IPS-18c (cell line): ENCODE measurements around the gene MMP24.

Experiments
- H3K4me3 ChIP-seq: 2 replicates; pipeline ENCODE4 v1.7.0; 2013; ENCODE audit warnings: low read depth, mild to moderate bottlenecking, low read length, moderate library complexity; ENCODE audit not compliant: insufficient read depth
- H3K9me3 ChIP-seq: one replicate; pipeline ENCODE4 v1.6.1; 2013; ENCODE audit warnings: mild to moderate bottlenecking, low read length, moderate library complexity; ENCODE audit not compliant: control insufficient read depth, insufficient read depth

The MMP24 gene

DNA sequence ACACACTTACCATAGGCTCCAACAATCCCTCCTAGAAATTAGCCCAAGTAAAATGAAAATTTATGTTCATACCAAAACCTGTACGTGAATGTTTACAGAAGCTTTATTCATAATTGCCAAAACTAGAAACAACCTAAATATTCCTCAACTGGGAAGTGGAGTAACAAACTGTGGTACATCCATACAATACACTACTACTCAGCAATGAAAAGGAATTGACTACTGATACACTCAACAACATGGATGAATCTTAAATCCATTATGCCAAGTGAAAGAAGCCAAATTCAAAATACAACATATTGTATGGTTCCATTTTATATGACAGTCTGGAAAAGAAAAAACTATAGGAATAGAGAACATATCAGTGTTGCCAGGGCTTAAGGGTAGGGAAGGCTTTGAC lies 19.7 kb upstream of the MMP24 start:
- H3K4me3 ChIP-seq = no peak overlapping the region
- H3K9me3 ChIP-seq = no peaks in the 10 kb centered on the region

DNA sequence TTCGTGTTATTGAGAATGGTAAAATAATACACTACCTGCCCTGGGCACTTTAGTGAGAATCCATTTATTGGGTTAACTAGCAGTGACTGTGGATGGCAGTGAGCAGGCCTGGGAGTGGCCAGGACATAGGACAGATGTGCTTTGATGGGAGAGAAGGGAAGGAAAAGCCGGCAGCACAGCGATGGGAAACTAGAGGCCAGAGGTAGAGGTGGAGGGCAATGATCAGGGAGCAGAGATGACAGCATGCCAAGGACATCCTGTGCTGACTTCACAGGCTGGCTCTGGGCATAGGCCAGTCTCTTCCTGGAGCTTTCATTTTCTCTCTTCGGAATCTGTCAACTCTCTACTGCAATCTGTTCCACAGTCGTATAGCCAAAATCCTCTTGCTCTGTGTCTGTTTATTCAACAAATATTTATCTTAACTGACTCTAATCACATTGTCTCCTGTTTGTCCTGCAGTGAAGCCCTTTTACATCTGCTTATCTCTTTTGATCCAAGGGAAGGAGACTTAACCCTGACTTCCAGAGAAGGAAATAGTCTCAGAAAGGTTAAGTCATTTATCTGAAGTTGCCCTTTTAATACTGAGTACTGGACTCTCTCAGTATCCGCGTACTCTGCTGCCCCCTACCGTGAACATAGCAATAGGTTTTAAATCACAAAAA lies 18.4 kb upstream of the MMP24 start:
- H3K9me3 ChIP-seq = no peaks in the 10 kb centered on the region
- H3K4me3 ChIP-seq = no peak overlapping the region

DNA sequence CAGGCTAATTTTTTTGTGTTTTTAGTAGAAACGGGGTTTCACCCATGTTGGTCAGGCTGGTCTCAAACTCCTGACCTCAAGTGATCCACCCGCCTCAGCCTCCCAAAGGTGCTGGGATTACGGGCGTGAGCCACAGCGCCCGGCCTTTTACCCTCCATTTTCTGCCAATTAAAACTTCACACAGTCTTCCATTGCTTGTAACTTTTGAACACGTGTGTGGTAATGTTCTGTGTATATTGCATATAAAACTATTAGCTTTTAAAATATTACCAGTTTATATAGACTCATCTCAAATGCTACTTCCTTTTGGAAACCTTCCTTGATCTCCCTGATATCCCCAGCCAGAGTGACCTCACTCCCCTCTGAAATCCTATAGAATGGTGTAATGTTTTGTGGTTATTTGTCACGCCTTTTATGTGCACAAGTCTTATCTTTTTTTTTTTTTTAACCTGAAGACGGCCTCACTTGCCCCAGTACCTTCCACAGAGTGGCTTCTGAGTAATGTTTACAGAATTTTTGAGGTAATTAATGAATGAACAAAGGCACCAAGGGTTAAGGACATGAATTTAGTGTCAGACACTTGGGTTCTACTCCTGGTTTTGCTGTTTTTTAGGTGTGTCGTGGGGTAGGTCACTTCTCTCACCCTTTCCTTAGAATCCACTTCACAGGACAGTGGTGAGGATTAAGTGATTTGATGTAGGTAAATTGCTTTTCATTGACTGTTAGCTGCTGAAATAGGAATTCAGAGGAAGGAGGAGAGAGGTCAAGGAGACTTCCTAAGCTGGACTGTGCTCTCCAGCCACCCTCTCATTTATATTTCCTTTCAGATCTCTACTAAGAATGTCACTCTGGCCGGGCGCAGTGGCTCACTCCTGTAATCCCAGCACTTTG lies 11.2 kb upstream of the MMP24 start:
- Histone ChIP-seq H3K4me3 (no peak overlapping the region), H3K9me3 (no peaks in the 10 kb centered on the region)

- no peaks in the 10 kb centered on the region for H3K9me3 ChIP-seq
- H3K4me3 ChIP-seq = no peak overlapping the region
Measured at GRCh38 chr20:35216541-35216940, 9.9 kb upstream of the MMP24 start.

GRCh38 chr20:35223941-35224340 lies 2.5 kb upstream of the MMP24 start:
- Histone ChIP-seq H3K9me3 (no peaks in the 10 kb centered on the region), H3K4me3 (no peak overlapping the region)

GRCh38 chr20:35224536-35224935 lies 2.0 kb upstream of the MMP24 start:
- Histone ChIP-seq H3K9me3 (no peaks in the 10 kb centered on the region), H3K4me3 (no peak overlapping the region)

GRCh38 chr20:35225319-35226125 lies 968 bp upstream of the MMP24 start:
- Histone ChIP-seq H3K9me3 (no peaks in the 10 kb centered on the region), H3K4me3 (peak overlapping the region; percentile 44; the same call in 1 of the 2 replicates)

DNA sequence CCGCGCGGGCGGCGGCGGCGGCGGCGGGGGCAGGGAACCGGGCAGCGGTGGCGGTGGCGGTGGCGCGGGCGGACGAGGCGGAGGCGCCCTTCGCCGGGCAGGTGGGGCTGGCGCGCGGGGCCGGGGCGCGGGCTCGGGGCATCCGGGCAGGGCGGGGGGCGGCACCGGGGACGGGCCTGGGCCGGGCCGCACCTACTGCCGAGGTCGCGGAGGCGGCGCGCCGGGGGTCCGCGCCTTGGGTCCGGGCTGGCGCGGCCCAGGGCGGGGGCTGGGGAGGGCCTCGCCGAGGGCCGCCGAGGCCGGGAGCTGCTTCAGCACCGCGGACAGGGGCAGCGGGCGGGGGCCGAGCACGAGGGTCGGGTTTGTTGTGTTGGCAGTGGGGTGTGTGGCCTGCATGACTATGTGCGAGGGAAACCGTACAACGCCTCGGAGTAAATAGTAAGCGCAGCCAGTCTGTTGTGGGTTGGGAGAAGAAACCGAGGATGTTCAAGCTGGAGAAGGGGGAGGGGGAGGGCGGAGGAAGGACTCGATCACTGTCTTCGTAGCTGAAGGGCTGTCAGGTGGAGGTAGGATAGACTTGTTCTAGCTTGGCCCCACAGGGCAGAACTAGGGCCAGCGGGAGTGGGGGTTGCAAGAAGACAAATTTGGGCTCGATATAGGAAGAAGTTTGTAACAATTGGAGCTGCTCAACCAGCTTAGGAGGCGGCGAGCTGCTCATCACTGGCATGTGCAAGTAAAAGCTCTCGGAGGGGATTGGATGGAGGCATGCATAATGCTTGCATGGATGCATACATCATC lies 593 bp downstream of the MMP24 start:
- Histone ChIP-seq H3K9me3 (no peaks in the 10 kb centered on the region), H3K4me3 (peak overlapping the region; percentile 41)

DNA sequence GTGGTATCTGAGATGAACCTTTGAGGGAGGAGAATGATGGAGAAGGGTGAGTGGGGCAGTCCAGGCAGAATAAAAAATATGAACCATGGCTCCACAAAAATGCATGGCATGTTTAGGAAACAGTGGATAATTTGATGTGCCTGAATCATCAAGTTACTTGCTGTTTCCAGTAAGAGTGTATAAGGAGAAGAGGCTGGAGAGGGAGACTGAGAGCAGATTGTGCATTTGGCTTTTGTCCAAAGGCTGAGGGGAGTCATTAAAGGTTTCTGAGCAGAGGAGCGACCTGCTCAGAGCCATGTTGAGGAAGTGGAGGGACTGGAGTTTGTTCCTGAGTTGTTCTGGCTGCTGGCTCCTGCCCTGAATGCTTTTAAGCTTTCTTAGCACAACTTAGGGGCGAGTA lies 6.1 kb downstream of the MMP24 start:
- H3K9me3 ChIP-seq = no peaks in the 10 kb centered on the region
- H3K4me3 ChIP-seq = no peak overlapping the region

- Histone ChIP-seq H3K4me3 (no peak overlapping the region), H3K9me3 (no peaks in the 10 kb centered on the region)
Measured at GRCh38 chr20:35235881-35236280, 9.4 kb downstream of the MMP24 start.

DNA sequence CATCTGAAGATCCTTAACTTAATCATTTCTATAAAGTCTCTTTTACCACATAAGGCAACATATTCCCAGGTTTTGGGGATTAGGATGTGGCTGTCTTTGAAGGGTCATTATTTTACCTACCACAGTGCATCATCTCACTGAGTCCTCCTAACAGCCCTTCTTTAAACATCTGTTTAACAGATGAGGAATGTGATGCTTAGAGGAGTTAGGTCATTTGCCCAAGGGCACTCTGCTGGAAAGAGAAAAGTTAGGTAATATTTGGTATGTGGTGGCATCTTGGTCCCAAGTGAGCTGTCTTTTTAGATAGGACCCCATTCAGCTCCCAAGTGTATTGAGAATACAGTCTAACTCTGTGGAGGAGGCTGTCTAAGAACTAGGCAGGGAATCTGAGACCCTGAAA lies 11.0 kb downstream of the MMP24 start:
- Histone ChIP-seq H3K4me3 (no peak overlapping the region), H3K9me3 (no peaks in the 10 kb centered on the region)

DNA sequence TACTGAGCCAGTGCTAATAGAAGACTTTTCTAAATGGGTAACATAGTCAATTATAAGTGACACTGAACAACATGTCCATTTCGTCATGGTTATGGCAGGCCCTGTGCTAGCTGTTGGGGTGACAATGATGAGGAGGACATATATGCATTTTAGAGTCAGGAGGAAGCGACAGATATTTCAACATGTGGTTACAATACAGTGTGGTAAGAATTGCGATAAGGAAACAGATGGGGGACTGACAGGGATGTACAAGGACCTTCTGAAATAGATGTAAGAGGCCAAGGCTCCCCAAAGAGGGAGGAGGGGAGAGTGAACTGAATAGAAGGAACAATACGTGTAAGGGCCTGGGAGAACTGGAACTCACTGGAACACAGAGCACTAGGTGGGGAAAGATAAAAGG lies 11.7 kb downstream of the MMP24 start:
- no peaks in the 10 kb centered on the region for H3K9me3 ChIP-seq
- H3K4me3 ChIP-seq = no peak overlapping the region

GRCh38 chr20:35238735-35239134 lies 12.2 kb downstream of the MMP24 start:
- H3K4me3 ChIP-seq = no peak overlapping the region

DNA sequence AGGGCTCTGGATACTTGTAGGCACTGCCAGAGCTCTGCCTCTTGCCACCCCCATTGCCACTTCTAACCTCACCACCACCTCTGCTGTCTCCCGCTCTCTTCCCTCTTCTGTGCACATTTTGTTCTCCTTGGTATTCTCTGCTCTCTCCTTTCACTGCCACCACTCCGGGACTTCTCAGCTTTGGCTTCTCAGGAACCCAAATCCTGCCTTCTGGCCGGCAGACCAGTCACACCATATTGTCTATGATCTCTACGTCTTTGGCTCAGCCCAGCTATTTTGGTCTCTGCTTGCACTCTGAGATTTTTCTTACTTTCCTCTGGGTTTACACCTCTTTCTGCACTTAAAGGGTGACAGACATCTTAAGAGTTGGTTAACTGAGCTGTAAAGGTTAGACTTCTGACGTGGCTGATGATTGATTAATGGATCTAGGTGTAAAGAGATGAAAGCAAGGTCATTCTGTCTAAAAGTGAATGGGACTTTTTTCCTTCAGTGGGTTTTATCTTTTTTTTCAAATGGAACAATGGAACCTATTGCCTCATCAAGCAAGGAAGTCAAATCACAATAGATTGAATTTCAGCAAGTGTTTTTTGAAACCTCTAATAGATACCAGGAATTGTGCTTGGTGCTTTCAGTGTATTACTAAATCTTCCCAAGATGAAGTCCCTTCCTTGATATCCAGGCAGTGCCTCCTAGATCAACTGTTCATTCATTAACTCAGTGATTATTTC lies 13.8 kb downstream of the MMP24 start:
- no peak overlapping the region for H3K4me3 ChIP-seq
- H3K9me3 ChIP-seq = no peaks in the 10 kb centered on the region

More at GRCh38 chr20:35238735-35239134, 12.2 kb downstream of the MMP24 start:
- no peaks in the 10 kb centered on the region for H3K9me3 ChIP-seq

DNA sequence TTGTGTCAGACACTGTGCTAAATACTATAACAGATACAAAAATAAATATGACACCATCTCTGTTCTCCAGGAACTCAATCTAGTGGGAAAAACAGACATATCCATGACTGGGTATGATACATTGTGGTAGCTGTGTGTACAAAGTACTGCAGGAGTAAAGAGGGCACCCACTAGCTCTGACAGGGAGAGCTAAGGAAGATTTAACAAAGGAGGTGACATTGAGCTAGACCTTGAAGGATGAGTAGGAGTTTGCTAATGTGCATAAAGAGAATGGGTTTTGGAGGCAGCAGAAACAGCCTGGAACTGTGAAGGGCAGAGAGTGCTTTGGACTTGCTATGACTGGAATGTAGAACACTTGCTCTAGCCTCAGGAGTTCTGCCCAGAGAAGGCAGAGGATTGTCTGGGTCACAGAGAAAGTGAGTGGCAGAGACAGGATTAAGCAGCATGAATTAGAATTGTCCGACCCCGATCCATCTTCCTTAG lies 14.4 kb downstream of the MMP24 start:
- H3K9me3 ChIP-seq = no peaks in the 10 kb centered on the region
- no peak overlapping the region for H3K4me3 ChIP-seq

GRCh38 chr20:35243317-35243716 lies 16.8 kb downstream of the MMP24 start:
- H3K9me3 ChIP-seq = no peaks in the 10 kb centered on the region

More at GRCh38 chr20:35243317-35243716, 16.8 kb downstream of the MMP24 start:
- H3K4me3 ChIP-seq = no peak overlapping the region
